GM19043 (cell line): ENCODE measurements around the gene PLEKHD1.
"Not testable (repeated sequence)": the region's sequence is repeated elsewhere in the genome, so short reads cannot be mapped to it uniquely, and the experiment has no call there.

Experiments used
- ATAC-seq: cut with Tn5 transposase; IDR thresholded peaks from one replicate; pipeline ENCODE4 v1.9.1; 2021; ENCODE audit warnings: low read depth; ENCODE audit not compliant: unreplicated experiment

Gene PLEKHD1

DNA sequence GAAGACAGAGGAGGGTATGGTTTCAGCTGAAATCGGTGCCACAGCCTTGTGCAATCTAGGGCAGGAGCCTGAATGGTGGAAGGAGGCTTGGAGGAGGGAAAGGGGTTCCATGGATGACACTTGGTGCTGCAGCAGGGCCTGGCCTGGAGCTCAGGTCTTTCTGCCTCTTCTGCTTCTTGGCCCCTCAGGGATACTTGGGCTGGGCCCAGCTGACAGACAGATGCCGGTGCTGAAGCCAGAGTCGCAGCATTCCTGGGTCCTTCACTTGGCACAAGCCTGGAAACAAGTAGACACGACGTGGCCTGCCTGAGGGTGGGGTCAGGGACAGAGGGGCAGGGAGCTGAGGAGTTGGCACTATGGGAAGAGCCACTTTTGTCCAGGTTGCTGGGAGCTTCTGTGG lies 4.4 kb upstream of the PLEKHD1 start:
- ATAC-seq: no peak

DNA sequence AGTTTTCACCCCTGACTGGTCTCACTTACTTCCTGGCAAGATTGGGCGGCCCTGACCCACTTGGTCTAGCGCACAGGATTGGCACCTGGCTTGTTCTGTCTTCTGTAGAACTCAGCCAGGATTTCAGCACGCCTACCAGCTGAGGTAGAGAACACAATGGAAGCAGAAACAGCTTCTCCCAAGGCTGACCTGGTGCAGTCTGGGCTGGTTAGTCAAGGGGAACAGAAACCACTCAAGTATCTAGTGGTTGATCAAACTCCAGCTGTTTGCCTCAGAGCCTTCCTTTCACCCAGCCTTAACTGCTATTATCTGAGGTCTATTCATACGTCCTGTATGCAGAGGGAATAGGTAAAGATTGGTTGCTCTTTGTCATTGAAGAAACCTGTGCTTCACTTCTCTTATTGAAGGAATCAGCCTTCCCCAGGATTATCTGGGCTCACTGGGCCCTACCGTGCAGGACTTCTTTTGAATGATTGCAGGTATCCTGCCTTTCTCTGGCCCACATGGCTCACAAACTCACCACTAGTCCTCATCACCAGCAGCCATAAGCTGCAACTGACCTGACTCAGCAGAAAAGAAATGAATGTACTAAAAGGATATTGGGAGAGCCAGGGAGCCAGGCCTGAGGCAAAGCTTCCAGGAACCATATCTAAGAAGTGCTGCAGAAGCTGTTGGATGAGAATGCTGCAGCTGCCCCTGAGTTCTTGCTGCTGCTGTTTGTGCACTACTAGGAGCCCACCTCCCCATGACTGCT lies 2.5 kb upstream of the PLEKHD1 start:
- ATAC-seq: peak; percentile 90

DNA sequence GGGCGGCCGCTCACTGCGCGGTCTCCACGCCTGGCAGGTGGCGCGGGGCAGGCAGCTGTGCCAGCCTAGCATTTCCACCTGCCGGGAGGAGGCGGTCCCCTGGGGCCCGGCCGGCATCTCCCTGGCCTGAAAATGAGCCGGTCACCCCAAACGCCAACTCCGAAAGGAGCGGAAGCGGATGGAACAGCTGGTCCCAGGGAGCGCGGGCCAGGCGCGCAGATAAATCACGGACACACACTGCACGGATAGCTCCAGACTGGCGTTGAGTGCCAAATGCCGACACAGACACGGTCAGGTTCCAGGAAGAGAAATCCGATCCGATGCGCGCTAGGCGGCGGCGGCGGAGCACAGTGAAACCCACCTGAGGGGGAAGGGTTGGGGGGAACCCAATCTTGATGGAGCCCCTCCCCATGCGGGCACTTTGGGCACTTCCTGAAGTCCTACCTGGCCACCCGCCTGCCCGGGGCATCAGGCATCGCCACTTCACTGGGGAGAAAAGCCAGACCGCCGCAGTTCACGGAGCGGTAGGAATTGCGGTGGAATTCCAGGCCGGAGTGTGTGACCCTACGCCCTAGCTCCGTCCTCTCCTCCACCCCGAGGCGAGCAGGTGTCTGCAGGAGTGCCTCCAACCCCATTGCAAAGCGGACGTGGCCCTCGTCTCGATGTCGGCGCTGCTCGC lies 624 bp upstream of the PLEKHD1 start:
- no peak for ATAC-seq

DNA sequence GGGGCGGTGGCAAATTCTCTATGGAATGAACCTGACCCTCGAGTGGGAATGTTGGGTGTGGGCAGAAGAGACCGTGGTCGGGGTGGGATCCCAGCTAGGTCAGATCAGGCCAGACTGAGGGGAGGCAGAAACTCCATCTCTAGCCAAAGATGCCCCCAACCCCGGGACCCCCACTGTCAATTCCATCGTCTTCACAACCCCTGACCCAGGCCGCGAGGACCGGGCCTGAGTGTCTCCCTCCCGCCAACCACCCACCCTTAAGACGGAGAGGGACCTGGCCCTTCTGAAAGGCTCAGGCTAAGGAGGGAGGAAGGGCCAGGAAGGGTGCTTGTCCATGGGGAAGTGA lies 760 bp downstream of the PLEKHD1 start:
- ATAC-seq: no peak

DNA sequence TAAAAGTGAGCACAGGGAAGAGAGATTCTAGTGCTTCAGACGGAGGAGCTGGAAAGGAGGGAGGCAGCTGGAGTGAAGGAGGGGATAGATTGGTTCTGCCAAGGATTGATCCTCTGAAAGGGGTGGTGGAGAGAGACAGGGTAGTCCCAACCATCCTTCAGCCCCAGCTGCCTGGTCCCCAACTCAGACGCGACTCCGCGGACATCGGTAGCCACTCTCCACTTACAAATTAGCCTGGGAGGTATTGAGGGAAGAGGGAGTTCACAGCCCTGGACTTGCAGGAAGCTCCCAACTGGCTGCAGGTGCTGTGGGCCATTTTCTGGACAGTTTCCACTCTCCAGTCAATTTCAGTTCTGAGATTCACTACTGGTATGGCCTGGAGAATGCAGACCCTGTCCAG lies 1.2 kb downstream of the PLEKHD1 start:
- ATAC-seq: no peak

DNA sequence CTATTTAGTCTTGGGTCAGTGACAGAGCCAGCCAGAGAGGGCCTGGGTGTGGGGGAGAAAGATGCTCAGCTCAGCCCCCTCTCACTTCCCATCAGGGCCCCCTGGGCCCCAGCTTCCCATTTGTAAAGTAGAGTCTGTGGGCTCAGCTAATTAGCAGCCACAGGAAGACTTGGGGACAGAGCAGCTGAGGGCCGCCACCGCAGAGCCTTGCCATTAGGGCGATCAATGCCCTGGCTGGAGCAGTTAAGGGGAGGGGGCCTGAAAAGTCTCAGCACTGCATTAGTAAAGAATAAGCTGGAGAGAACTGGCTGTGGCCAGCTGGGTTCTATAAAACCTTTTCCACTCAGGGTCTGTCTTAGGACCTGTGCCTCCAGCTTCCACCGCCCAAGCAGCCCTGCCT lies 2.7 kb downstream of the PLEKHD1 start:
- ATAC-seq: no peak

DNA sequence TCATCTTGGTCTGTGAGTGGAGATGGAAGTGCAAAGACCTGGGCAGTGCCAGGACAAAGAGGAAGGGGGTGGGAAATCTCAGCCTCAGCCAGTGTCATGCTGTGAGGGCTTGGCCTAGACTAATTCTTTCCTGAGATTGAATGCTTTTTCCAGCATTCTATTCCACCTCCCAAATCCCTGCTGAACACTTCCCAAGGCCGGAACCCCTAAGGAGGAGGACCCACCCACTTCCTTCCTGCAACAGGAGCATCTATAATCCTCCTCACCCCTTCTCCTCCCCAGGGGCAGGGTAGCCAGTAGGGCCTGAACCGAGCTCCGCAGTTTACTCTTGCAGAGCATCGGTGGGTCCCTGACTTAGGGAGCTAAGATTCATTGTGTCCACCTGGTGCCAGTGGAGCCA lies 3.2 kb downstream of the PLEKHD1 start:
- ATAC-seq: no peak

DNA sequence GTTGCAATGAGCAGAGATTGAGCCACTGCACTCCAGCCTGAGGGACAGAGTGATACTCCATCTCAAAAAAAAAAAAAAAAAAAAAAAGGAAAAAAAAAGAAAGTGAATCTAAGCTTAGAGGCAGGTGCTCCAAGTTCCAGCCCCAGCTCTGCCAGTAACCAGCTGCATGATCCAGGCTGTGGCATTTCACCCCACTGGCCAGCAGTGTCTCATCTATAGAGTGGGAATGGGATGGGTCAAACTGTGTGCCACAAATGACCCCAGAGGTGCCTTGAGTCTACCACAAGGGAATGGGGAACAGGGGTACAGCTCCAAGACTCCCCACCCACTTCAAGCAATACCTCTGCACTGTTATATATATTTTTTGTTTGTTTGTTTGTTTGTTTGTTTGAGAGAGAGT lies 5.0 kb downstream of the PLEKHD1 start:
- no peak for ATAC-seq

DNA sequence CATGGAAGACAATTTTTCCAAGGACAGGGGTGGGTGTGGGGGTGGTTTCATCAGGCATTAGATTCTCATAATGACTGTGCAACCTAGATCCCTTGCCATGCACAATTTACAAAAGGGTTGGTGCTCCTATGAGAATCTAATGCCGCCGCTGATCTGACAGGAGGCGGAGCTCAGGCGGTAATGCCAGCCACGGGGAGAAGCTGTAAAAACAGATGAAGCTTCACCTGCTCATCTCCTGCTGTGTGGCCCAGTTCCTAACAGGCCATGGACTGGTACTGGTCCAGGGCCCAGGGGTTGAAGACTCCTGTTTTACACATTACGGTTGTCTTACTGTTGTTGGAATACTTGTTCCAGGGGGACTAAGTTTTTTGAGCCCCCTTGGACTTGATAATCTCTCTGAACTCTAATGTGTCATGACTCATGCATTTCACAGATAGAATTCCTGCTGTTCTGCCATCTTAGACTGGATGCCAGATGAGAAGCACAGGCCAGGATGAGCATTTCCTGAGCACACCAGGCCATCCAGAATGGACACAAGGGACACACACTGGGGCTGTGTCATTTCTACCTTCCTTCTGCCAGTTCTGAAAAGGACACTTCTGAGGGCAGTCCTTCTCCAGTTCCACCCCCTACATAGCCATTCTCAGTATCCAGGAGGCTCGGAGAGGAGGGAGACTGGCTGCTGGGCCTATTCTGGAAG lies 5.8 kb downstream of the PLEKHD1 start:
- no peak for ATAC-seq

DNA sequence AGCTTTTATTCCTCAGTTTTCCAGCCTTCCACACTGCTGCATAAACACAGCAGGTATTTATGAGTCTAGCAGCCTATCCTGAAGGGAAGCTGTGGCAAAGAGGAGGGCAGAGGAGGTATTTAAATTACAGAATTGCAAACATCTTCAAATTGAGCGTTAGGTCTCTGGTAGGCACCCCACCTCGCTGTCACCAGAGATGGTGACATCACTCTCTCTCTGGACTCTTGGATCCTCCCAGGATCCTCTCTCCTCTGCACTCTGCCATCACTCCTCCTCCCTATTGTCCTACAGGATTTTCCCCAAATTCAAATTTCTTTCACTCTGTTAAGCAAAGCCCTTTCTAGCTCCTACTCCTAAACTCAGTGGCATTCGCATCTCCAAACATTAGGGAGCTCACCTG lies 6.7 kb downstream of the PLEKHD1 start:
- no peak for ATAC-seq

DNA sequence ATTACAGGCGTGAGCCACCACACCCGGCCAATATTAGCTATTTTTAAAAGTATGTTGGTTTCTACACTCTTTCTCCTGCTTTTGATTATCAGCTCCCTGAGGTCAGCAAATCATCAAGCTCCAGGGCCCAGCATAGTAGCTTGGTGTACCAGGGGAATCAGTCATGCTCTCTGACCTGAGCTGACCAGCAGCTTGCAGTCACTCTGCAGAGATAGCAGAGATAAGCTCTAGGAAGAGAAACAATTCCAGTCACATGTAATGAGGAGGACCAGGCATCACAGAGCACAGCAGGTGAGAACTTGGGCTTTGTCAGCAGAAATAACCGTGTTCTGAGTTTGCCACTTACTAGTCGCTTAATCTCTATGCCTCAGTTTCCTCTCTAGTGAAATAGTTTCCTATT lies 8.5 kb downstream of the PLEKHD1 start:
- no peak for ATAC-seq

DNA sequence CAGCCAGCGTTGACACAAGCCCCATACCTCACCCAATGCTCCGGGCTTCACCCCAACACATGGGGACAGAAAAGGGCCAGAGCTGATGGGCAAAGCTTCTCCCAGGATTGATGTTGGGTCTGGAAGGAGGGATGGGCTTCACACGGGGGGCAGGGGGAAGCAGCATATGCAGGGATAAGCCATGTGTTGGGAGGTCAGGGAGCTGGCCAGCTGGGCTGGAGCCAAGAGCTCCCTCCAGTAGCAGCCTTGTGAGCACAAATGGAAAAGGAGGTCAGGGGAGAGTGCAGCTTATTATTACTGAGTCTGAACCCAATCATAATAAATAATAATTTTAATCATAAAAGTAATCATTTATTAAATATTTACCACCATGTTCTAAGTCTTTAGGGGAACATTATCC lies 9.3 kb downstream of the PLEKHD1 start:
- no peak for ATAC-seq

DNA sequence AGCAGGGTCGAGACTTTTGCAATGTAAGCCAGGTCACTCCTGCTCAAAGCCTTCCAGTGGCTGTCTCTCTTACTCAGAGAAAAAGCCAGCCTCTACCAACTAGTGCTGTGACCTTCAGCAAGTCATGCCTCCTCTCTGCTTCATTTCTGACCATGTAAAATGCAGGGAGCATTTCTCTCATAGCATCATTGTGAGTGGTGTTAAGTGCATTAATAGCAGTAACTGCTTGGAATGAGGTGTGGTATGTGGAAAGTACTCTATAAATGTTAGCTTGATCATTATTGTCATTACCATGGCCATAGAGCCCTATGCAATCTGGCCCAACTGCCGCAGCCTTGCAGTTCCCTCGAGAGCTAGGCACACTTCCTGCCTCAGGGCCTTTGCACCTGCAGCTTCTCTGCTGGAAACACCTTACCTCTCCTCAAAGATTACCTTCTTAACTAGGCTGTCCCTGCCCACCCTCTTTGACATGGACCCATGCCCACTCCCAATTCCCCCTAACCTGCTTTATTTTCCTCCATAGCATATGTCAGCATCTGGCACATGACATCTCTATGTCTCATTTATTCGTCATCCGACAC lies 10.9 kb downstream of the PLEKHD1 start:
- ATAC-seq: no peak

DNA sequence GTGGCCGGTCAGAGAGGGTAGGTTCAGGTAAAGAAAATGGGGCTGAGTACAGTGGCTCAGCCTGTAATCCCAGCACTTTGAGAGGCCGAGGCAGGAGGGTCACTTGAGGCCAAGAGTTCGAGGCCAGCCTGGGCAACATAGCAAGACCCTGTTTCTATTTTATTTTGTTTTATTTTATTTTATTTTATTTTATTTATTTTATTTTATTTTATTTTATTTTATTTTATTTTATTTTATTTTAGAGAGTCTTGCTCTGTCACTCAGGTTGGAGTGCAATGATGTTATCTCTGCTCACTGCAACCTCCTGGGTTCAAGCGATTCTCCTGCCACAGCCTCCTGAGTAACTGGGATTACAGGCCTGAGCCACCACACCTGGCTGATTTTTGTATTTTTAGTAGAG lies 13.3 kb downstream of the PLEKHD1 start:
- ATAC-seq: not testable (repeated sequence)

DNA sequence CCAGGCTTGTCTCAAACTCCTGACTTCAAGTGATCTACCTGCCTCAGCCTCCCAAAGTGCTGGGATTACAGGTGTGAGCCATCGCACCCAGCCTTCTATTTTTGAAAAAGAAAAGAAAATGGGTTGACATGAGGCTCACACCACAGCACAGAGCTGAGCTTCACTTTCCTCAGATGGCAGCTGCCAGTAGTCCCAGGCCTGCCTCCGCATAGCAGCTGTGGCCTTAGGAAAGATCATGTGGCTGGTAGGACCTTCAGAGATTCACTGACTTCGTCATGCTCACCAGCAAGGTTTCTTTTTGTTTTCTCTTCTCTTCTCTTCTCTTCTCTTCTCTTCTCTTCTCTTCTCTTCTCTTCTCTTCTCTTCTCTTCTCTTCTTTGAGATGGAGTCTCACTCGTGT lies 13.8 kb downstream of the PLEKHD1 start:
- ATAC-seq: not testable (repeated sequence)

DNA sequence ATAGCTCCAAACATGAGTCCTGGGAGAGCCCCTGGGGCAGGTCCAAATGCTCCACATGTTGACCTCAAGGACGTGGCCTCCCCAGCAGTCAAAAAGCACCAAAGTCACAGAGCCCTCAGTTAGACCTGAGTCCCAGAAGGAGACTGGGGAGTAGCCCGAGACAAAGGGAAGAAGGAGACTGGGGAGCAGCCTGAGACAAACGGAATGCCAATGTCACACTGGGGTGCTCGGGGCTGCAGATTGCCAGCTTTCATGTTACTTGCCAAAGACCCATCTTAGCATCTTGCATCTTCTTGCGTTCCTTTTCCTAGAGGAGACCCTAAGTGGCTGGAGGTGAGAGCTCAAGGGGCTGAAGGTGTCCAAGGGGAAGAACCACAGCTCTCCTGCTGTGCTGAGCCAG lies 14.9 kb downstream of the PLEKHD1 start:
- ATAC-seq: no peak

DNA sequence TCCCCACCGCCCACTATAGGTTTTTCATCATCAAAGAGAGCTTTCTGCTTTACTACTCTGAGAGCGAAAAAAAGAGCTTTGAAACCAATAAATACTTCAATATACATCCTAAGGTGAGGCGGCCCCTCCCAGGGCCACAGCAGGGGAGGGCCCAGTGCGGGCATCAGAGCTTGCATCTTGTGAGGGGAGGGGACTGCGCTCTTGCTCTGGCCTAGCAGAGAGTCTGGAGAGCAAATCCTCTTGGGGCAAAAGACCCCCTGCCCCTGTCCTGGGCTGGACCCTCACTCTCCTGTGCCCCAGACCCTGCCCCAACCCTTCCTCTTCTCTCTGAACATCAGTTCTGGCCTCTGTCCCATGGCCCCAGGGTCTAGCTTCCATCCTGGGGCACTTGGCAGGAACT lies 15.6 kb downstream of the PLEKHD1 start:
- no peak for ATAC-seq

DNA sequence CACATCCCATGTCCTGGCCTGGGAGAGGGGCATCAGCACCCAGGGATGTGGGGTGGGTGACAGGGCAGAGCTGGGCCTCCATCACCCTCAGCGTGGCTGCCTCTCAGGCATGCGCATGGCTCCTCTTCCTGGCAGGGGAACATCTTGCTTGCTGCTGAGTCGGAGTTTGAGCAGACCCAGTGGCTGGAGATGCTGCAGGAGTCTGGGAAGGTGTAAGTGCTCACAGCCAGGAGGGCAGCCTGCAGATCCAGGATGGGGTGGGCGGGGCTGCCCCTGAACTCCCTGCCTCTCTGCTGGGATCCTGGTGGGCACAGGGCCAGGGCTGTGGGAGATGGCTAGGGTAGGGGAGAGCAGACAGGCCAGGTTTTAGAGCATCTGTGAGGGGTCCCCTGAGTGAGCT lies 16.2 kb downstream of the PLEKHD1 start:
- no peak for ATAC-seq

DNA sequence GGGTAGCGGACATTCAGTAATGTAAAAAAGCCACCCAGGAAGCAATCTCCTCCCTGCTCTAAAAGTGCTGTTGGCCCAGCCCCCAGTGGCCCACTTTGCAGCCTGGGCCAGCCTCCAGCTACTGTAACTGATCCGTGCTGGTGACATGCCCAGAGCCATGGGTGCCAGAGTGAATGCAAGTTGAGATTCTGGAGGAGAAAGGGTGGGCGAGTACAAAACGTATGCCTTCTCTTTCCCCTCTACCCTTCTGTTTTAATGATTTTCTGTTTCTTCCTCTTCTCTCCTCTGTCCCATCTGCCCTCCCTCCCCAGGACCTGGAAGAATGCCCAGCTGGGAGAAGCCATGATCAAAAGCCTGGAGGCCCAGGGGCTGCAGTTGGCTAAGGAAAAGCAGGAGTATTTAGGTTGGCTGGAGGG lies 16.9 kb downstream of the PLEKHD1 start:
- ATAC-seq: no peak

DNA sequence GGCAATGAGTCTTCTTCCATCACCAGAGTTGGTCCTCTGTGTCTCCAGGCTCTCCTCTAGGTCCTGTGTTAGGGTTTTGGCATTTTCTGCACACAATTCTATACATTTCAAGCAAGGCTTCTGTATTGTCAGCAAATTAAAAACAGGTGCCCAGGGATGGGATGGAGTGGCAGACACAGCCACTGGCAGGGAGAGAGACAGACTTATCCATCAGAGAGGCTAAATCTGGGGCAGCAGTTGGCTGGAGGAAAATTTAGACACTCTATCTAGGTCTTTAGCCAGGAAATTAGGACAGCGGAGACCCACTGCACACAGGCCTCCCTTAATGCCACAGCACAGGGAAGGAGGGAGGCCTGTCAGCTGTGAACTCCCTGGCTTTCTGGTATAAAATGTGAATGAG lies 20.2 kb downstream of the PLEKHD1 start:
- ATAC-seq: no peak
